HL-60 (cell line): Measurements from ENCODE around the gene FUT2.

Experiments
- DNase-seq, 2 experiments: peaks; one replicate each; pipeline ENCODE4 v3.0.0-alpha.2; 2010 to 2020; ENCODE audit warnings: low read depth in 1 of 2, low spot score in 1 of 2
- H3K27ac ChIP-seq: fragments of 250-450 bp; sonication (Bioruptor Pico); replicated peaks from 2 replicates; pipeline ENCODE4 v1.5.1; 2020; ENCODE audit warnings: mild to moderate bottlenecking, moderate library complexity
- H3K27me3 ChIP-seq: fragments of 250-450 bp; sonication (Bioruptor Pico); 2 replicates; pipeline ENCODE4 v1.5.1; 2021; ENCODE audit warnings: mild to moderate bottlenecking, moderate library complexity; ENCODE audit not compliant: insufficient read depth, poor library complexity, severe bottlenecking
- H3K4me3 ChIP-seq: replicated peaks from 2 replicates; pipeline ENCODE4 v1.5.1; 2011; ENCODE audit warnings: mild to moderate bottlenecking, control low read depth, low read length; ENCODE audit not compliant: insufficient read depth
- GABPA ChIP-seq: IDR thresholded peaks from 2 replicates; pipeline ENCODE4 v1.6.1; 2012; ENCODE audit warnings: low read depth
- POLR2AphosphoS5 ChIP-seq: IDR thresholded peaks from 2 replicates; pipeline ENCODE4 v1.6.1; 2012; ENCODE audit warnings: low read depth
- SPI1 ChIP-seq: IDR thresholded peaks from 2 replicates; pipeline ENCODE4 v1.6.1; 2012; ENCODE audit warnings: low read depth, mild to moderate bottlenecking, borderline replicate concordance
- TF ChIP-seq, protein P1 (sequence below): IDR thresholded peaks from 2 replicates; pipeline ENCODE4 v1.6.1; 2012; ENCODE audit warnings: low read depth; ENCODE audit not compliant: insufficient replicate concordance
- TF ChIP-seq, protein P2 (sequence below): IDR thresholded peaks from one replicate; pipeline ENCODE4 v1.5.1; 2011; ENCODE audit warnings: low read length, control low read depth, inconsistent platforms; ENCODE audit not compliant: insufficient read depth

The FUT2 gene

DNA sequence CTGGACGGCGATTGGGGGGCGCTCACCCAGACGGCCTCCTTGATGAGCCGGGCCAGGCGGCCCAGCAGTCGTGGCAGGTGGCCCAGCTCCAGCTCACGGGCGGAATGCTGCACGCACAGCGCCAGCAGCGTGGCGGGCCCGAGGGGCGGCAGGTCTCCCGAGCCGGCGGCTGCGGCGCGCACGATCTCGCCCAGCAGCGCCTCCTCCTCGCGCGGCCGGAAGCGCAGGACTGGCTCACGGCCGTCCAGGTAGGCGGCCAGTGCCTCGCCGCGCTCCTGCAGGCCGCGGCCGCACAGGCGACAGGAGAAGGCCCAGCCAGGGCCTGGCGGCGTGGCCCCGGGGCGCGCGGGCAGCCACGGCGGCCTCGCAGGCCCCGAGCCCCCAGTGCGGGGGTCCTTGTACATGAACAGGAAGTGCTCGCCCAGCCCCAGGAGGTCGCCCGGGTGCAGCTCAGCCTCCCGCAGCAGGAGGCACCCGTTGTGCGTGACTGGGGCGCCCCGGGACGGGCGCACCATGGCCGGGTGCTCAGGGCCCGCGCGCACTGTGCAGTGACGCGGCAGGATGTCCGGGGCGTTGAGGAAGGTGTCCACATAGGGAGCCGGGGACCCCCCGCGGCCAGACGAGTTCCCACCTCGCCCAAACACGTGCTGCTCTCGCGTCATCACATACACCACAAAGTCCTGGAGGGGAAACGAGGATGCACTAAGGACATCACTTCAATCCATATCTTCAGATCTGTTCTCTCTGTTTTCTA lies 33.3 kb downstream of the FUT2 start:
- no peak overlapping the region for H3K27ac ChIP-seq
- no peaks in the 10 kb centered on the region for H3K27me3 ChIP-seq
- DNase-seq, result no peak
- H3K4me3 ChIP-seq, result no peak overlapping the region
- TF ChIP-seq SPI1 (no peak), GABPA (no peak), POLR2AphosphoS5 (no peak)
- TF ChIP-seq, protein P1, sequence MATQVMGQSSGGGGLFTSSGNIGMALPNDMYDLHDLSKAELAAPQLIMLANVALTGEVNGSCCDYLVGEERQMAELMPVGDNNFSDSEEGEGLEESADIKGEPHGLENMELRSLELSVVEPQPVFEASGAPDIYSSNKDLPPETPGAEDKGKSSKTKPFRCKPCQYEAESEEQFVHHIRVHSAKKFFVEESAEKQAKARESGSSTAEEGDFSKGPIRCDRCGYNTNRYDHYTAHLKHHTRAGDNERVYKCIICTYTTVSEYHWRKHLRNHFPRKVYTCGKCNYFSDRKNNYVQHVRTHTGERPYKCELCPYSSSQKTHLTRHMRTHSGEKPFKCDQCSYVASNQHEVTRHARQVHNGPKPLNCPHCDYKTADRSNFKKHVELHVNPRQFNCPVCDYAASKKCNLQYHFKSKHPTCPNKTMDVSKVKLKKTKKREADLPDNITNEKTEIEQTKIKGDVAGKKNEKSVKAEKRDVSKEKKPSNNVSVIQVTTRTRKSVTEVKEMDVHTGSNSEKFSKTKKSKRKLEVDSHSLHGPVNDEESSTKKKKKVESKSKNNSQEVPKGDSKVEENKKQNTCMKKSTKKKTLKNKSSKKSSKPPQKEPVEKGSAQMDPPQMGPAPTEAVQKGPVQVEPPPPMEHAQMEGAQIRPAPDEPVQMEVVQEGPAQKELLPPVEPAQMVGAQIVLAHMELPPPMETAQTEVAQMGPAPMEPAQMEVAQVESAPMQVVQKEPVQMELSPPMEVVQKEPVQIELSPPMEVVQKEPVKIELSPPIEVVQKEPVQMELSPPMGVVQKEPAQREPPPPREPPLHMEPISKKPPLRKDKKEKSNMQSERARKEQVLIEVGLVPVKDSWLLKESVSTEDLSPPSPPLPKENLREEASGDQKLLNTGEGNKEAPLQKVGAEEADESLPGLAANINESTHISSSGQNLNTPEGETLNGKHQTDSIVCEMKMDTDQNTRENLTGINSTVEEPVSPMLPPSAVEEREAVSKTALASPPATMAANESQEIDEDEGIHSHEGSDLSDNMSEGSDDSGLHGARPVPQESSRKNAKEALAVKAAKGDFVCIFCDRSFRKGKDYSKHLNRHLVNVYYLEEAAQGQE, result no peak
- TF ChIP-seq, protein P2, sequence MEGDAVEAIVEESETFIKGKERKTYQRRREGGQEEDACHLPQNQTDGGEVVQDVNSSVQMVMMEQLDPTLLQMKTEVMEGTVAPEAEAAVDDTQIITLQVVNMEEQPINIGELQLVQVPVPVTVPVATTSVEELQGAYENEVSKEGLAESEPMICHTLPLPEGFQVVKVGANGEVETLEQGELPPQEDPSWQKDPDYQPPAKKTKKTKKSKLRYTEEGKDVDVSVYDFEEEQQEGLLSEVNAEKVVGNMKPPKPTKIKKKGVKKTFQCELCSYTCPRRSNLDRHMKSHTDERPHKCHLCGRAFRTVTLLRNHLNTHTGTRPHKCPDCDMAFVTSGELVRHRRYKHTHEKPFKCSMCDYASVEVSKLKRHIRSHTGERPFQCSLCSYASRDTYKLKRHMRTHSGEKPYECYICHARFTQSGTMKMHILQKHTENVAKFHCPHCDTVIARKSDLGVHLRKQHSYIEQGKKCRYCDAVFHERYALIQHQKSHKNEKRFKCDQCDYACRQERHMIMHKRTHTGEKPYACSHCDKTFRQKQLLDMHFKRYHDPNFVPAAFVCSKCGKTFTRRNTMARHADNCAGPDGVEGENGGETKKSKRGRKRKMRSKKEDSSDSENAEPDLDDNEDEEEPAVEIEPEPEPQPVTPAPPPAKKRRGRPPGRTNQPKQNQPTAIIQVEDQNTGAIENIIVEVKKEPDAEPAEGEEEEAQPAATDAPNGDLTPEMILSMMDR, result no peak

DNA sequence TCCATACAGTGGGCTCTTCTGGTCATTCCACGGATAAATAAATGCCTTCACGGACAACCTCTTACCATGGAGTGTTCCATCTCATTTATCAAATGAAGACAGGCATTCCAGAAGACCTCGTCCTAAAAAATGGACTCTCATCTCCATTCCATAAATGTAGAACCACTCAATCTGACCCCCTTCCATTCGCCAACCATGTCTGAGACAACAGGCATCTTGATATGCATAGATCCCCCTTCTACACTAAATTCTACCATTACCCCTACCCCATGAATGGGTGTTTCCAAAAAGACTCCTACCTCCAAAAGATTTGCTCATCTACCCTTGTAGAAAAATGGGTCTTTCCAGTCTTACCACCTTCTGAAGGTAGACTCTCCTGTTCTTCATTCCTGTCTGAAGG lies 35.7 kb downstream of the FUT2 start:
- Histone ChIP-seq H3K4me3 (no peak overlapping the region), H3K27ac (no peak overlapping the region), H3K27me3 (no peaks in the 10 kb centered on the region)
- TF ChIP-seq POLR2AphosphoS5, result no peak
- no peak for TF ChIP-seq GABPA
- TF ChIP-seq, protein P1, result no peak
- TF ChIP-seq, protein P2, result no peak
- no peak for TF ChIP-seq SPI1
- DNase-seq, result no peak

DNA sequence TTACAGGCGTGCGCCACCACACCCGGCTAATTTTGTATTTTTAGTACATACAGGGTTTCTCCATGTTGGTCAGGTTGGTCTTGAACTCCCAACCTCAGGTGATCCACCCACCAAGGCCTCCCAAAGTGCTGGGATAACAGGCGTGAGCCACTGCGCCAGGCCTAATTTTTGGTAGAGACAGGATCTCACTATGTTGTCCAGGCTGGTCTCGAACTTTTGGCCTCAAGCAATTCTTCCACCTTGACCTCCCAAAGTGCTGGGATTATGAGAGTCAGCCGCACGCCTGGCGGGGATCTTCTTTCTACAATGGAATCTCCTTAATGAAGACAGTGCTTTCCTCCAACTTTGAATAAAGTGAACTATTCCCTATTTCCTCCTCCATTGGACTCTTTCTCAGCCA lies 38.9 kb downstream of the FUT2 start:
- Histone ChIP-seq H3K4me3 (no peak overlapping the region), H3K27me3 (no peaks in the 10 kb centered on the region), H3K27ac (no peak overlapping the region)
- no peak for TF ChIP-seq SPI1
- no peak for TF ChIP-seq POLR2AphosphoS5
- TF ChIP-seq GABPA, result no peak
- TF ChIP-seq, protein P2, result no peak
- TF ChIP-seq, protein P1, result no peak
- DNase-seq, result no peak
